Panc1 (cell line): ENCODE data around the gene STXBP5L.

Source experiments
- POLR2AphosphoS5 ChIP-seq: IDR thresholded peaks from 2 replicates; pipeline ENCODE4 v1.6.1; 2012; ENCODE audit warnings: mild to moderate bottlenecking, low read depth, low read length, moderate library complexity
- TF ChIP-seq, protein P1 (sequence below): fragments of 450-650 bp; IDR thresholded peaks from 2 replicates; pipeline ENCODE4 v1.5.1; 2017; ENCODE audit warnings: mild to moderate bottlenecking

DNA sequence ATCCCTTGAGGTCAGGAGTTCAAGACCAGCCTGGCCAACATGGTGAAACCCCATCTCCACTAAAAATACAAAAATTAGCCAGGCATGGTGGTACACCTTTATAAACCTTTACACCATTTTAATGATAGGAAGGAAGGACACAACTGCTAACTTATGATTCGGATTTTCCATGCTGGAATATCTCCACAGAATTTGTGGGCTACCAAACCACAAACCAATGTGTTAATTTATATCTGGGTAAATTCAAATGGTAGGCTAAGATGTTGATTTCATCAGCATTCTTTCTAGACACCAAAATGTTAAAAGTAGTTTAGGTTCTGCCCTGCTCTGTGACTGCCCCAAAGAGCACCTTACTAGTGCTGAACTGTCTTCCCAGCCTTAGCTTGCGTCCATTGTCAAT, 565.0 kb downstream of the STXBP5L start:
- TF ChIP-seq, protein P1, sequence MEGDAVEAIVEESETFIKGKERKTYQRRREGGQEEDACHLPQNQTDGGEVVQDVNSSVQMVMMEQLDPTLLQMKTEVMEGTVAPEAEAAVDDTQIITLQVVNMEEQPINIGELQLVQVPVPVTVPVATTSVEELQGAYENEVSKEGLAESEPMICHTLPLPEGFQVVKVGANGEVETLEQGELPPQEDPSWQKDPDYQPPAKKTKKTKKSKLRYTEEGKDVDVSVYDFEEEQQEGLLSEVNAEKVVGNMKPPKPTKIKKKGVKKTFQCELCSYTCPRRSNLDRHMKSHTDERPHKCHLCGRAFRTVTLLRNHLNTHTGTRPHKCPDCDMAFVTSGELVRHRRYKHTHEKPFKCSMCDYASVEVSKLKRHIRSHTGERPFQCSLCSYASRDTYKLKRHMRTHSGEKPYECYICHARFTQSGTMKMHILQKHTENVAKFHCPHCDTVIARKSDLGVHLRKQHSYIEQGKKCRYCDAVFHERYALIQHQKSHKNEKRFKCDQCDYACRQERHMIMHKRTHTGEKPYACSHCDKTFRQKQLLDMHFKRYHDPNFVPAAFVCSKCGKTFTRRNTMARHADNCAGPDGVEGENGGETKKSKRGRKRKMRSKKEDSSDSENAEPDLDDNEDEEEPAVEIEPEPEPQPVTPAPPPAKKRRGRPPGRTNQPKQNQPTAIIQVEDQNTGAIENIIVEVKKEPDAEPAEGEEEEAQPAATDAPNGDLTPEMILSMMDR = no peak
- no peak for TF ChIP-seq POLR2AphosphoS5
